ENCODE measurements around the gene SYCE3.

DNA sequence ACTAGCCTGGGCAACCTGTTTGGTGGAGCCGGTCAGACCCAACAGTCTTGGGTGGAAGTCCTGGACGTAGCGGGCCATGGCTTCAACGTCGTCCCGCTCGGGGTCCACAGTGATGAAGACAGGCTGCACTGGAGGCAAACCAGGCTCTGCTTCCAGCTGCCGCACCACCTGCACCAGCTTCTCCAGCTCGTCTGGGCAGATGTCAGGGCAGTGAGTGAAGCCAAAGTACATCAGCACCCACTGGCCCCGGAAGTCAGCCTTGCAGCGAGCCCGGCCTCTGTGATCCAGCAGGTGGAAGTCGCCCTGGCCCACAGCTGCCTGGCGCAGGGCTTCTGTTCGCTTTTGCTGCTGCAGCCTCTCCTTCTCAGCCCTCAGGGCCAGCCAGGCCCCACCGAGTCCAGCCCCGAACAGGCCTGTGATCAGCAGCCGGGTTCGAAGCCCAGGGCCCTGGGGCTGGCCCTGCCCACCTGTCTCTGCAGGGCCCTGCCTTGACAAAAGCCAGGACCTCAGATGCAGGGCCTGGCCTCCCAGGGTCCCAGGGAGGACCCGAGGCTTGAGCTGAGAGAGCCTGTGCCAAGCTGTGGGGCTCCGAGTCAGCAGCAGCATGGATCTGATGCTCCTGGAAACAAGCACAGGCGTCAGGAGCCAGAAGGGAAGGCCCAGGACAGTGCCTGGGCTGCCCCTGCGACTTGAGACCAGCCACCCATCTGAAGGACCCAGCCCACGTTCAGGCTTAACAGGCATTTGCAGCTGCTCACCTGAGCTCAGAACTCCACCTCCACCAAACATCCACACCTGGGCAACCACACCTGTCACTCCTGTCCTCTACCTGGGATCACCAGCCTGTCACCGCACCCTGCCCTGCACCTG, 38.7 kb downstream of the SYCE3 start:
- TF ChIP-seq POLR2AphosphoS5 (IDR thresholded peaks at IDR 0.05; ENCODE audit: low read depth, low read length) (no peak; the same call in 1 of the 2 replicates), POLR2A (IDR thresholded peaks at IDR 0.05; ENCODE audit: low read depth, low read length) (peak; percentile 2; the same call in 1 of the 2 replicates)
